Testis (tissue), 3 donors: ENCODE measurements around the gene PARVB. TPM values are rescaled to one million over a fixed set of nuclear protein-coding genes. Genes with fewer than 3 reads are reported as not detected.

Experiments
- DNase-seq: peaks from one replicate; pipeline ENCODE4 v3.0.0-alpha.2; 2019
- H3K27ac ChIP-seq, 2 donors: fragments of 200-600 bp; sonication (generic); one replicate each; pipeline ENCODE4 v1.5.1; 2019
- H3K27me3 ChIP-seq: fragments of 200-600 bp; sonication (generic); one replicate; pipeline ENCODE4 v1.5.1; 2019
- H3K36me3 ChIP-seq: fragments of 200-600 bp; sonication (generic); one replicate; pipeline ENCODE4 v1.5.1; 2017; ENCODE audit warnings: low read depth; ENCODE audit errors: missing control alignments
- H3K4me1 ChIP-seq: fragments of 200-600 bp; sonication (generic); one replicate; pipeline ENCODE4 v1.5.1; 2019
- H3K4me3 ChIP-seq, 2 donors: fragments of 200-600 bp; sonication (generic); one replicate each; pipeline ENCODE4 v1.5.1; 2017 to 2019
- H3K9me3 ChIP-seq: fragments of 200-600 bp; sonication (generic); one replicate; pipeline ENCODE4 v1.5.1; 2017
- CTCF ChIP-seq, 3 experiments: fragments of 450-650 bp in 2 of 3; fragments of 200-600 bp in 1 of 3; sonication (generic) in 1 of 3; IDR thresholded peaks; one replicate each; pipeline ENCODE4 v1.5.1; 2016 to 2019; ENCODE audit warnings: antibody characterized with exemption in 3 of 3, mild to moderate bottlenecking in 2 of 3, moderate library complexity in 1 of 3
- POLR2A ChIP-seq: fragments of 450-650 bp; IDR thresholded peaks from one replicate; pipeline ENCODE4 v1.6.1; 2017; ENCODE audit warnings: antibody characterized with exemption, mild to moderate bottlenecking, moderate library complexity
- WGBS, 2 donors: methylation state at CpG; one replicate each; pipeline ENCODE4 v1.1.5; 2018; 5-methylcytosine and 5-hydroxymethylcytosine counted together
- intact Hi-C: fragments of 100-400 bp; cut with DNase I; formaldehyde crosslinking; loops from one replicate; pipeline ENCODE4 v1.15.1; 2023; ENCODE audit warnings: low total_unique reads
- polyA plus RNA-seq: library from polyadenylated mRNA; stranded (reverse); fragments of 350-450 nt; fragmentation: Illumina TruSeq; extraction: RNeasy Lipid Tissue Mini Kit (QIAGEN cat#74804); gene quantifications from one replicate; pipeline ENCODE4 v1.2.3, GENCODE V29; 2014; ENCODE audit warnings: low read depth, low replicate concordance; ENCODE audit not compliant: insufficient read depth
- total RNA-seq, 2 donors: library from RNA; depleted of rRNA; stranded (reverse); fragments of >200 nt; gene quantifications; one replicate each; pipeline ENCODE4 v1.2.3, GENCODE V29; 2016

The PARVB gene
- total and polyA plus RNA-seq, 3 donors from 2014 or later = 11.6 to 27.5 (median 23.7) TPM

GRCh38 chr22:44173154-44173553, 149.1 kb downstream of the PARVB start:
- Histone ChIP-seq H3K36me3 (no peaks in the 10 kb centered on the region), H3K27me3 (no peaks in the 10 kb centered on the region), H3K9me3 (no peaks in the 10 kb centered on the region), H3K27ac (no peak overlapping the region), H3K4me1 (no peaks in the 10 kb centered on the region), H3K4me3 (no peak overlapping the region)
- TF ChIP-seq CTCF (IDR thresholded peaks at IDR 0.05) (no peak), POLR2A (no peak)
- no peak for DNase-seq
- intact Hi-C loops = no loop called here
- WGBS, 2 donors = 86 to 94% methylated on average over 8 to 10 of the region's 10 CpGs

- Histone ChIP-seq H3K4me3 (no peak overlapping the region), H3K27ac (no peak overlapping the region), H3K4me1 (no peaks in the 10 kb centered on the region), H3K27me3 (no peaks in the 10 kb centered on the region), H3K9me3 (no peaks in the 10 kb centered on the region), H3K36me3 (no peaks in the 10 kb centered on the region)
- 78 to 89% methylated on average over 8 of the region's 8 CpGs for WGBS, 2 donors
- intact Hi-C loops = no loop called here
- DNase-seq = no peak
- TF ChIP-seq CTCF (IDR thresholded peaks at IDR 0.05) (no peak), POLR2A (no peak)
Observed at GRCh38 chr22:44175676-44176075, 151.6 kb downstream of the PARVB start.

- Histone ChIP-seq H3K27me3 (no peaks in the 10 kb centered on the region), H3K4me1 (no peaks in the 10 kb centered on the region), H3K36me3 (no peaks in the 10 kb centered on the region), H3K27ac (no peak overlapping the region), H3K9me3 (no peaks in the 10 kb centered on the region), H3K4me3 (no peak overlapping the region)
- TF ChIP-seq POLR2A = no peak
- no peak for TF ChIP-seq CTCF (IDR thresholded peaks at IDR 0.05)
- no peak for DNase-seq
- WGBS, 2 donors = 63 to 65% methylated on average over 10 of the region's 10 CpGs
- intact Hi-C loops = no loop called here
Observed at GRCh38 chr22:44179196-44179988, 155.3 kb downstream of the PARVB start.

- 81 to 90% methylated on average over 5 to 6 of the region's 6 CpGs for WGBS, 2 donors
- intact Hi-C loops = no loop called here
Observed at GRCh38 chr22:44179989-44180705, 156.0 kb downstream of the PARVB start.

More at GRCh38 chr22:44179989-44180705, 156.0 kb downstream of the PARVB start:
- TF ChIP-seq CTCF (IDR thresholded peaks at IDR 0.05) (no peak), POLR2A (no peak)
- no peaks in the 10 kb centered on the region for H3K9me3 ChIP-seq
- no peak overlapping the region for H3K4me3 ChIP-seq
- no peaks in the 10 kb centered on the region for H3K4me1 ChIP-seq
- H3K36me3 ChIP-seq = no peaks in the 10 kb centered on the region
- no peak overlapping the region for H3K27ac ChIP-seq
- no peak for DNase-seq
- no peaks in the 10 kb centered on the region for H3K27me3 ChIP-seq
